AG04450 (cell line): ENCODE results near the gene KCNK6. TPM values are rescaled to one million over a fixed set of nuclear protein-coding genes. Genes with fewer than 3 reads are reported as not detected.

Source experiments
- CTCF ChIA-PET: fragments of 300-600, 350-600 bp; formaldehyde crosslinking; extraction: SDS; loops from one replicate; lab custom pipeline; 2022; ENCODE audit warnings: antibody characterized with exemption, inconsistent platforms; lab: Charles Lee
- POLR2A ChIA-PET: fragments of 350-600 bp; formaldehyde crosslinking; extraction: SDS; loops from one replicate; lab custom pipeline; 2021; ENCODE audit warnings: antibody characterized with exemption, inconsistent platforms; lab: Yijun Ruan, JAX
- DNase-seq: peaks from one replicate; pipeline ENCODE4 v3.0.0-alpha.2; 2011; ENCODE audit warnings: low read depth, low spot score
- H3K27ac ChIP-seq: one replicate; pipeline ENCODE4 v1.5.1; 2012; ENCODE audit warnings: low read depth, low read length, control low read depth
- H3K27me3 ChIP-seq: one replicate; pipeline ENCODE4 v1.6.0; 2012; ENCODE audit warnings: low read length; ENCODE audit not compliant: control insufficient read depth, insufficient read depth
- H3K4me3 ChIP-seq: 2 replicates; pipeline ENCODE4 v1.5.1; 2011; ENCODE audit warnings: mild to moderate bottlenecking, low read depth, low read length, control low read depth
- H3K9me3 ChIP-seq: 2 replicates; pipeline ENCODE4 v1.5.1; 2012; ENCODE audit warnings: low read length; ENCODE audit not compliant: control insufficient read depth, insufficient read depth
- polyA plus RNA-seq: library from polyadenylated mRNA; depleted of rRNA; stranded (reverse); fragments of >200 nt; gene quantifications from 2 replicates; pipeline ENCODE4 v1.2.3, GENCODE V29; 2011
- TF ChIP-seq, protein P1 (sequence below): IDR thresholded peaks from 2 replicates; pipeline ENCODE4 v1.5.1; 2011; ENCODE audit warnings: low read depth, low read length, control low read depth, inconsistent platforms

KCNK6 gene
- polyA plus RNA-seq, 1 experiment, result 2.6 TPM

GRCh38 chr19:38350883-38351282 lies 31.2 kb downstream of the KCNK6 start:
- POLR2A ChIA-PET, result no interaction called here
- H3K9me3 ChIP-seq, result no peaks in the 10 kb centered on the region
- TF ChIP-seq, protein P1, sequence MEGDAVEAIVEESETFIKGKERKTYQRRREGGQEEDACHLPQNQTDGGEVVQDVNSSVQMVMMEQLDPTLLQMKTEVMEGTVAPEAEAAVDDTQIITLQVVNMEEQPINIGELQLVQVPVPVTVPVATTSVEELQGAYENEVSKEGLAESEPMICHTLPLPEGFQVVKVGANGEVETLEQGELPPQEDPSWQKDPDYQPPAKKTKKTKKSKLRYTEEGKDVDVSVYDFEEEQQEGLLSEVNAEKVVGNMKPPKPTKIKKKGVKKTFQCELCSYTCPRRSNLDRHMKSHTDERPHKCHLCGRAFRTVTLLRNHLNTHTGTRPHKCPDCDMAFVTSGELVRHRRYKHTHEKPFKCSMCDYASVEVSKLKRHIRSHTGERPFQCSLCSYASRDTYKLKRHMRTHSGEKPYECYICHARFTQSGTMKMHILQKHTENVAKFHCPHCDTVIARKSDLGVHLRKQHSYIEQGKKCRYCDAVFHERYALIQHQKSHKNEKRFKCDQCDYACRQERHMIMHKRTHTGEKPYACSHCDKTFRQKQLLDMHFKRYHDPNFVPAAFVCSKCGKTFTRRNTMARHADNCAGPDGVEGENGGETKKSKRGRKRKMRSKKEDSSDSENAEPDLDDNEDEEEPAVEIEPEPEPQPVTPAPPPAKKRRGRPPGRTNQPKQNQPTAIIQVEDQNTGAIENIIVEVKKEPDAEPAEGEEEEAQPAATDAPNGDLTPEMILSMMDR, result no peak
- CTCF ChIA-PET, result no interaction called here
- no peak for DNase-seq
- no peak overlapping the region for H3K27ac ChIP-seq
- no peak overlapping the region for H3K4me3 ChIP-seq
- peaks cover 18% of the 10 kb centered on the region for H3K27me3 ChIP-seq

DNA sequence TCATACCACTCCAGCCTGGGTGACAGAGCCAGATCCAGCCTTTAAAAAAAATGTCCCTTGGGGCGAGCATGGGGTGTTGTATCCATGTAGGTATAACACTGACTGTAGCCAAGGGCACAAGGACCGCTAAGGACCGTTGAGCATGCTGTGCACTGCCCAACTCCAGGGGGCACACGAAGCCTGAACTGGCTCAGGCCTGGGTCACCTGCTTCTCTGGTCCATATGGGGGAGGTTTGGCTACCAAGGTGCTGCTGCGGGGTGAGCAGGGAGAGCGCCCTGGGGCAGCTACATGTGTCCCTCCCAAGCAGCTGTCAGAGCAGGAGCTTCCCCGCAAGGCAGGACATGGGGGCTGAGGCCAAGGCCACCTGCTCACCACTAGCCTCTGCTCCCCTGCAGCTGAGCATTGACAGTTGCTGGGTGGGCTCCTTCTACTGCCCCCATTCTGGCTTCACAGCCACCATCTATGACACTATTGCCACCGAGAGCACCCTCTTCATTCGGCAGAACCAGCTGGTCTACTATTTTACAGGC lies 32.3 kb downstream of the KCNK6 start:
- ChIA-PET POLR2A (no interaction called here), CTCF (interaction anchor here (0.6 to 1.9 kb wide), 2 partner anchors 22 to 126 kb away, joined by 4 to 5 read pairs; partner anchors contain the start of gene PSMD8)
- H3K27ac ChIP-seq, result no peak overlapping the region
- no peak for DNase-seq
- H3K4me3 ChIP-seq, result no peak overlapping the region
- TF ChIP-seq, protein P1, result no peak
- H3K27me3 ChIP-seq, result peaks cover 24% of the 10 kb centered on the region
- no peaks in the 10 kb centered on the region for H3K9me3 ChIP-seq

GRCh38 chr19:38352611-38353010 lies 33.0 kb downstream of the KCNK6 start:
- TF ChIP-seq, protein P1, result no peak
- Histone ChIP-seq H3K27ac (no peak overlapping the region), H3K4me3 (no peak overlapping the region), H3K9me3 (no peaks in the 10 kb centered on the region), H3K27me3 (peaks cover 20% of the 10 kb centered on the region)
- CTCF ChIA-PET, result interaction anchor here (0.6 to 1.9 kb wide), 2 partner anchors 22 to 127 kb away, joined by 4 to 5 read pairs; partner anchors contain the start of gene PSMD8
- no peak for DNase-seq
- POLR2A ChIA-PET, result interaction anchor here (0.7 kb wide), 1 partner anchor 349 kb away, joined by 7 read pairs; no protein-coding TSS in a partner anchor

DNA sequence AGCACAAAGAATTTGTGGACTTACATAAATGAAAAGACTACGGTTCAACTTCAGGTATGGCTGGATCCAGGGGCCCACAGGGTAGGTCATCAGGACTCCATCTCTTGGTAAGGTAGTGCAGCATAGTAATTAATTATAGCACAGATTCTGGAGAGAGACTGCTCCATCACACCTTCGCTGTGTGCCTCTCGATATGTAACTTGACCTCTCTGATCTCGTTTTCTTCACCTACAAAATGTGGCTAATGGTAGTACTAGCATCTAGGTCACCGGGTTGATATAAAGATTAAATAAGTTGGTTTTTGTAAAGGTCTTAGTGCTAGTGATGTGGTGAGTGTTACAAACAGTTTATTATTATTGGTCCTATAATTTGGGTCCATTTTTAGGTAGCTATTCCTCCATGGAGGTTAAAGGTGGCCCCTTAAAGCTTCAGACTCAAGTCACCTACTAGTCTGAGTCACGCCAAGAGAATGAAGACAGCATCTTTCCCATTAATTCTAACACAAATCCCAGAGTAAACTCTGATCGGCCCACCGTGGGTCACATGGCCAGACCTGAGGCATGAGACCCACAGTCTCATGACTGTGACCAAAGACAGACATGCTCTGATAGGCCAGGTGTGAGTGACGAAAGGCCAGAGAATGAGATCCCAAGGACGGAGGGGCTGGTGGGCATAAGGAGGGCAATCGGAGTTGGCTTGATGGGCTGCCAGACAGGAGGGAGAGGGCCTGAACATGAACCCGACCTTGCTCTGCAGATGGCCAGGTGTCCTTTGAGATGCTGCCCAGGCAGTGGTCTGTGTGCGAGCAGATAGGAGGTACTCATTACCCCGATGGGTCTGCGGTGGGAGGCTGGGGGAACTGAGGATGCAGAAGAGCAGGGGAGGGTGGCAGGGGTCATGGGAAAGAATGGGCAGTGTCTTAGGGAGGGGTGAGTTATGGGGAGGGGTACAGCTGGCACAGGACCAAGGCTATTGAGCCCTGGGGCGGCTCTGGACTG lies 36.4 kb downstream of the KCNK6 start:
- ChIA-PET CTCF (no interaction called here), POLR2A (no interaction called here)
- Histone ChIP-seq H3K4me3 (no peak overlapping the region), H3K27me3 (peaks cover 34% of the 10 kb centered on the region), H3K9me3 (no peaks in the 10 kb centered on the region; the same call in 1 of the 2 replicates), H3K27ac (no peak overlapping the region)
- TF ChIP-seq, protein P1, result no peak
- DNase-seq, result no peak

DNA sequence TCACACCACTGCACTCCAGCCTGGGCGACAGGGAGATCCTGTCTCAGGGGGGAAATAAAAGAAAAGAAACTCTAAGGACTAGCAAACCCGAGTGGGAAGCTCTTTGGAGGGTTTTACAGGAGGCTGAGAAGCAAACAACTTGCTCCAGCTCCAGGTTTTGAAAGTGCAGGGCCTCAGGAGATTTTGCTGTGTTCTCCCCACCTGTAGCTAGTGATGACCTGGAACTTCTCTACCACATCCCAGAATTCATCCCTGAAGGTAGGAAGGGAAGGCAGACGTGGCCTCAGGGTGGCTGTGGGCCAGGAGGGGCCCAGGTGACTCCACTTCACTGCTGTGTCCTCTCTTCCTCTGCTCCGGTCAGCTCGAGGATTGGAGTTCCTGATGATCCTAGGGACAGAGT lies 38.4 kb downstream of the KCNK6 start:
- no peaks in the 10 kb centered on the region; the same call in 1 of the 2 replicates for H3K9me3 ChIP-seq
- CTCF ChIA-PET, result interaction anchor here (1.5 kb wide), 1 partner anchor 114 kb away, joined by 3 read pairs; no protein-coding TSS in a partner anchor
- no peak overlapping the region for H3K27ac ChIP-seq
- H3K27me3 ChIP-seq, result peaks cover 39% of the 10 kb centered on the region
- no peak for DNase-seq
- no peak overlapping the region for H3K4me3 ChIP-seq
- POLR2A ChIA-PET, result interaction anchor here (0.9 kb wide), 1 partner anchor 16 kb away, joined by 3 read pairs; the partner anchor contains the start of gene PSMD8
- TF ChIP-seq, protein P1, result no peak
